ENCODE data around the gene ISG20L2.

The ISG20L2 gene

DNA sequence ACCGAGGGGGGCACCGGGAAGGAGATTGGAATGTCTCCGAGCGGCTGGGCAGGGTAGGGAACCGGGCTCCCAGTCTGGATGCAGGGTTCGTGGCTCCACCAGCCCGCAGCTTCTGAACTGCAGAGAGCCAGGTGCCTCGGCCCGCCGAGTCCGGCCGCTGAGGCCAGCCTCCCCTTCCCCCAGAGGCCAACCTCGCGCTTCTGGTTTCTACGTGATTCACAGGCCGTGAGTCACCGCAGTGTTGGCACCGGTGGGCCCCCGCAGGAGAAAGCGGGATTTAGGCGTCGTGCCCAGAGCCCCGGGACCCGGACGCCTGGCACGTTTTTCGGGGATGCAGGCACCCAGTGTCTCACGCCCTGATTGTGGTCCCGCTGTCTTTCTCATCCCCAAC, 23.6 kb downstream of the ISG20L2 start:
- no peaks in the 10 kb centered on the region; the same call in 1 of the 2 replicates for H3K9me3 ChIP-seq (ENCODE audit: insufficient read depth, low read length)
- no peak for DNase-seq (ENCODE audit: low read depth, low spot score)
- TF ChIP-seq ZNF274 (IDR thresholded peaks at IDR 0.05; ENCODE audit: low read depth, low read length) (no peak), SUZ12 (IDR thresholded peaks at IDR 0.05; ENCODE audit: extremely low read depth, insufficient read depth, insufficient read length) (no peak), YY1 (IDR thresholded peaks at IDR 0.05; ENCODE audit: insufficient read depth, insufficient read length) (no peak)
- no peaks in the 10 kb centered on the region for H3K27me3 ChIP-seq (ENCODE audit: insufficient read depth, insufficient read length)
- peak overlapping the region; percentile 96 for H3K9ac ChIP-seq (ENCODE audit: insufficient read length, low read depth)
- peaks cover 39% of the 10 kb centered on the region for H3K36me3 ChIP-seq (ENCODE audit: insufficient read depth, insufficient read length, low read length)
- H3K4me3 ChIP-seq (ENCODE audit: insufficient read length, low read depth), result peak overlapping the region; percentile 91
- H3K4me1 ChIP-seq (ENCODE audit: insufficient read depth, insufficient read length), result peaks cover 36% of the 10 kb centered on the region

DNA sequence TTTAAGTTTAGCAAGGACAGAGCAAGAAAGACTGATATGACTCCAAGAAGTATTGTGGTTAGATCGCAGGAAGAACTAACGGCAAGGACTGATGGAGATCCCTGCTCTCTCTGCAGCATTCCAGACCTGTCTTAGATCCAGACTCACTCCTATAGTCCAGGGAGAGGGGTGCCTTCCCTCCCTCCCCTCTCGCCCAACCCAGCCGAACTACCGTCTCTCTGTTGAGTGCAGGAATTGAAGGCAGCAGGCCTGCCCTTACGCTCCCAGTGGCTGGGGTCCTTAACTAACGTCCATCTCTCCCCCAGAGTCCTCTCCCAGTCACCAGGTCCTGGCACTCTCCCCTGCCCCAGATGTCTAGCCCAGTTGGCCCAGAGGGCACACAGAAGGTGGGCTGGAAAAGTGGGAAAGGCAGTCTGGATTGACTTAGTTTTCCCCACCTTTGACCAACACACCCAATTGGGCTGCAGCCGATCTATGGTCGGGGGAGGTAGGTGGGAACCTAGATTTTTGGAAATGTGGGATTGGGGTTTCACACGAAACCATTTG, 24.3 kb downstream of the ISG20L2 start:
- no peaks in the 10 kb centered on the region; the same call in 1 of the 2 replicates for H3K9me3 ChIP-seq (ENCODE audit: insufficient read depth, low read length)
- H3K9ac ChIP-seq (ENCODE audit: insufficient read length, low read depth), result peak overlapping the region; percentile 96
- peak overlapping the region; percentile 91 for H3K4me3 ChIP-seq (ENCODE audit: insufficient read length, low read depth)
- DNase-seq (ENCODE audit: low read depth, low spot score), result no peak
- peaks cover 45% of the 10 kb centered on the region for H3K36me3 ChIP-seq (ENCODE audit: insufficient read depth, insufficient read length, low read length)
- no peaks in the 10 kb centered on the region for H3K27me3 ChIP-seq (ENCODE audit: insufficient read depth, insufficient read length)
- TF ChIP-seq YY1 (IDR thresholded peaks at IDR 0.05; ENCODE audit: insufficient read depth, insufficient read length), result no peak
- peaks cover 29% of the 10 kb centered on the region for H3K4me1 ChIP-seq (ENCODE audit: insufficient read depth, insufficient read length)

DNA sequence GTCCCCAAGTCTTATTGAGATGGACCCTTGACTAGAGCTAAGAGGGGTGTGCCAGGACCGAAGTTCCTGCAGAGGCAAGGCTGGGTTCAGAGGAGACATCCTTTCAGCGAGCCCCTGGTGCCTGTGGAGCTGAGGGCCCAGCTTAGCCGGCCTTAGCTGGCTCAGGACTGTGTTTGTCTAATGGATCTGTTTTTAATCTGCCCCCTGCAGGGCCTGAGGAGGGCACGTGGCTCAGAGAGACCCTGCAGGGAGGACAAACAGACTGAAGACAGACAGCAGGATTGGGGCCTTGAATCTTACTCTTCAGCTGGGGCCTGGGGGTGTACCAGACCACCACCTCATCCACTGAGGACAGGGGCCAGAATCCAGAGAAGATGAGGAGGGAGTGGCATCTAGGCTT, 24.8 kb downstream of the ISG20L2 start:
- no peaks in the 10 kb centered on the region; the same call in 1 of the 2 replicates for H3K9me3 ChIP-seq (ENCODE audit: insufficient read depth, low read length)
- peak overlapping the region; percentile 96 for H3K9ac ChIP-seq (ENCODE audit: insufficient read length, low read depth)
- H3K4me1 ChIP-seq (ENCODE audit: insufficient read depth, insufficient read length), result peaks cover 24% of the 10 kb centered on the region
- H3K4me3 ChIP-seq (ENCODE audit: insufficient read length, low read depth), result peak overlapping the region; percentile 91
- no peaks in the 10 kb centered on the region for H3K27me3 ChIP-seq (ENCODE audit: insufficient read depth, insufficient read length)
- H3K36me3 ChIP-seq (ENCODE audit: insufficient read depth, insufficient read length, low read length), result peaks cover 50% of the 10 kb centered on the region
- TF ChIP-seq ZNF274 (IDR thresholded peaks at IDR 0.05; ENCODE audit: low read depth, low read length), result no peak
- TF ChIP-seq SUZ12 (IDR thresholded peaks at IDR 0.05; ENCODE audit: extremely low read depth, insufficient read depth, insufficient read length), result no peak
- no peak for DNase-seq (ENCODE audit: low read depth, low spot score)

DNA sequence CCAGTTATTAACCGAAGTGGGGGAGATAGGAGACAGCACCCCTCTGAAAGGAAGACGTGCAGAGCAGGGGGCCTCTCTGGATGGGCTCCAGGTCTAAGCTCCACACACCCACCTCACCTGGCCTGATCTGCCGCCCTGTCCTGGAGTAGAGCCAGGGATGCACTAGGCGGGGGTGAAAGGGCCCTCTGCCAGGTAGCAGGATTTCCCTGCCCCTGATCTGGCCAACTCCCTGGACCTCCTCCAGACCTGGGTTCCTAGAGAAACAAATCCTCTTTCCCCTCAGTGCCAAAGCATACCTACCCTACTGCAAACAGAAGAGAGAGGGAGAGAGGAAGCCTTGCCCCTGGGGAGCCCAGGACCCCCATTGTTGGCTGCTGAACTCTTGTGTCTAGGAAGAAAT, 25.2 kb downstream of the ISG20L2 start:
- no peaks in the 10 kb centered on the region; the same call in 1 of the 2 replicates for H3K9me3 ChIP-seq (ENCODE audit: insufficient read depth, low read length)
- H3K4me3 ChIP-seq (ENCODE audit: insufficient read length, low read depth), result peak overlapping the region; percentile 91
- TF ChIP-seq SUZ12 (IDR thresholded peaks at IDR 0.05; ENCODE audit: extremely low read depth, insufficient read depth, insufficient read length) (no peak), ZNF274 (IDR thresholded peaks at IDR 0.05; ENCODE audit: low read depth, low read length) (no peak), YY1 (IDR thresholded peaks at IDR 0.05; ENCODE audit: insufficient read depth, insufficient read length) (no peak)
- DNase-seq (ENCODE audit: low read depth, low spot score), result no peak
- H3K9ac ChIP-seq (ENCODE audit: insufficient read length, low read depth), result peak overlapping the region; percentile 96
- peaks cover 23% of the 10 kb centered on the region for H3K4me1 ChIP-seq (ENCODE audit: insufficient read depth, insufficient read length)
- no peaks in the 10 kb centered on the region for H3K27me3 ChIP-seq (ENCODE audit: insufficient read depth, insufficient read length)
- H3K36me3 ChIP-seq (ENCODE audit: insufficient read depth, insufficient read length, low read length), result peaks cover 53% of the 10 kb centered on the region

DNA sequence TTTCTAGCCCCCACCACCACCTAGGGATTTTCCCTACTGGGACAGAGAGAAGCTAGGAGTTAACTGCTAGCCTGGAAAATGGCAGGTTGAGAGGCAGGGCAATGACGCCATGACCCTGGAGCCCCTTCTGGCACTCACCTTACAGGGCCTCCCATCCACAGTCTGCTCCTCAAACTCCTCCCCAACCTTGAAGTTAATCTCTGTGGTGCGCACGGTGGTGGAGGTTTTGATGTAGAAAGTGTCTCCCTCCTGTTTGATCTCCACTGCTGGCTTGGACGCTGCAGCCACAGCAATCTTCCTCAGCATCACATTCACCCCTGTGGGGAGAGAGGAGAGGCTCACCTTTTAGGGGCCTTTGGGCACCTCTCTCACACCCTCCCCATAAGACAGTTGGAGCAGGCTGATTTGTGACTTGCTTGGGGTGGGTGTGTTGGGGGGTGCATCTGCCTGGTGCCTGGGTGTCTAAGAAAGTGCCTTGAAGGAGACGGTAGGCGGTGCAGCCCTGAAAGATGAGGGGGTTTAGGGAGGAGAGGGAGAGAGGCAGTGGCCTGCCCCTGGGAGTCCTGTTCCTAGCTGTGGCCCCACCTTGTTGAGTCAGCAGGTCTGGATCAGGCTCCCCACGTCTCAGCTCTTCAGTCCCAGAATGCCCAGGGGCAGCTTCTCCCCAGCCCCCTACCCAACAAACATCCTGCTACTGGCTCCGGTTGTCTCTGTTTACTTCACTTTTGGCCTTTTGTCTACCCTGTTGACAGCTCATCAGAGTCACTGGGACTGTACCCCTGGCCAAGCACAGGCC, 27.6 kb downstream of the ISG20L2 start:
- Histone ChIP-seq H3K4me1 (ENCODE audit: insufficient read depth, insufficient read length) (peaks cover 17% of the 10 kb centered on the region), H3K27me3 (ENCODE audit: insufficient read depth, insufficient read length) (no peaks in the 10 kb centered on the region), H3K9ac (ENCODE audit: insufficient read length, low read depth) (peak overlapping the region; percentile 4), H3K9me3 (ENCODE audit: insufficient read depth, low read length) (no peaks in the 10 kb centered on the region; the same call in 1 of the 2 replicates), H3K4me3 (ENCODE audit: insufficient read length, low read depth) (no peak overlapping the region), H3K36me3 (ENCODE audit: insufficient read depth, insufficient read length, low read length) (peaks cover 57% of the 10 kb centered on the region)
- TF ChIP-seq YY1 (IDR thresholded peaks at IDR 0.05; ENCODE audit: insufficient read depth, insufficient read length) (no peak), SUZ12 (IDR thresholded peaks at IDR 0.05; ENCODE audit: extremely low read depth, insufficient read depth, insufficient read length) (no peak)
- no peak for DNase-seq (ENCODE audit: low read depth, low spot score)

DNA sequence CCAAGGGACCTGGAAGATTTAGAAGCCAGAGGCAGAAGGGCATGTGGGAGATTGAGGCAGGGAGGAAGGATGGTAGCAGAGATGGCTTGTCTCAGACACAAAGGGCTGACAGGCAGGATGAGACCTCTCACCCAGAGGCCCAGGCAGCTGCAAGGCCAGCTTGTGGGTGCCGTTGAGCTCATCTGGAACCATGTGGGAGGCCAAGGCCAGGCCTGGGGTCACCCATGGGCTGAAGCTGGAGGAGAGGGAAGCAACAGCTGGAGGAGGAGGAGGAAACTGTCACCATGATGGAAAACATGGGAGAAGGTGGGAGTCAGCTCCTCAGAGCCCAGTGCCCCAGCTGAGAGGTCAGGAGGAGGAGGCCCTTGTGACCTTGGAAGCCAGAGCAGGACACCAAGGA, 29.6 kb downstream of the ISG20L2 start:
- no peak for DNase-seq (ENCODE audit: low read depth, low spot score)
- TF ChIP-seq YY1 (IDR thresholded peaks at IDR 0.05; ENCODE audit: insufficient read depth, insufficient read length) (no peak), SUZ12 (IDR thresholded peaks at IDR 0.05; ENCODE audit: extremely low read depth, insufficient read depth, insufficient read length) (no peak), ZNF274 (IDR thresholded peaks at IDR 0.05; ENCODE audit: low read depth, low read length) (no peak)
- peaks cover 53% of the 10 kb centered on the region for H3K36me3 ChIP-seq (ENCODE audit: insufficient read depth, insufficient read length, low read length)

DNA sequence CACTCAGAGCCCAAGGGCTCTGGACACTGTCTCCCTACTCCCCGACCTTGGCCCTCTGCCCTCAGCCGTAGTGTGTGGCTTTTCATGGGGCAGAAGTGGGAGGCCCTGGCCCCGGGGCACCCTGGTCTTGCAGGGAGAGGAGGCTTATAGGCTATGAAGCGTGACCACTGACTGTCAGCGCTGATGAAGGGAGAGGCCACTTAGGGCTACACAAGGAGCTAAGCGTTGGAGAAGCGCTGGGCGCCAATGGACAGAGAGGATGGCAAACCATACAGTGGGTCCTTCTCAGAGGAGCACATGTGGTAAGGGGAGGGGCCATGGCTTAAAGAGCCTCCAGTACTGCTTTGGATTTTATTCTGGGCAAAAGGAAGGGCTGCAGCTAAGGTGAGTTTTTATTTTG, 31.1 kb downstream of the ISG20L2 start:
- DNase-seq (ENCODE audit: low read depth, low spot score), result no peak
- no peak for TF ChIP-seq SUZ12 (IDR thresholded peaks at IDR 0.05; ENCODE audit: extremely low read depth, insufficient read depth, insufficient read length)
- TF ChIP-seq ZNF274 (IDR thresholded peaks at IDR 0.05; ENCODE audit: low read depth, low read length), result no peak
- TF ChIP-seq YY1 (IDR thresholded peaks at IDR 0.05; ENCODE audit: insufficient read depth, insufficient read length), result no peak

More for the DNA sequence above, 29.6 kb downstream of the ISG20L2 start:
- no peaks in the 10 kb centered on the region for H3K27me3 ChIP-seq (ENCODE audit: insufficient read depth, insufficient read length)
- no peak overlapping the region for H3K9ac ChIP-seq (ENCODE audit: insufficient read length, low read depth)
- no peak overlapping the region for H3K4me3 ChIP-seq (ENCODE audit: insufficient read length, low read depth)
- peaks cover 24% of the 10 kb centered on the region for H3K4me1 ChIP-seq (ENCODE audit: insufficient read depth, insufficient read length)
- no peaks in the 10 kb centered on the region; the same call in 1 of the 2 replicates for H3K9me3 ChIP-seq (ENCODE audit: insufficient read depth, low read length)

More for the DNA sequence above, 31.1 kb downstream of the ISG20L2 start:
- H3K4me3 ChIP-seq (ENCODE audit: insufficient read length, low read depth), result no peak overlapping the region
- H3K27me3 ChIP-seq (ENCODE audit: insufficient read depth, insufficient read length), result no peaks in the 10 kb centered on the region
- no peaks in the 10 kb centered on the region; the same call in 1 of the 2 replicates for H3K9me3 ChIP-seq (ENCODE audit: insufficient read depth, low read length)
- peaks cover 24% of the 10 kb centered on the region for H3K4me1 ChIP-seq (ENCODE audit: insufficient read depth, insufficient read length)
- peaks cover 39% of the 10 kb centered on the region for H3K36me3 ChIP-seq (ENCODE audit: insufficient read depth, insufficient read length, low read length)
- no peak overlapping the region for H3K9ac ChIP-seq (ENCODE audit: insufficient read length, low read depth)
